Thoracic aorta (tissue), 2 donors: ENCODE measurements around the gene PDLIM5. TPM values are rescaled to one million over a fixed set of nuclear protein-coding genes. Genes with fewer than 3 reads are reported as not detected.
"Not testable (repeated sequence)": the region's sequence is repeated elsewhere in the genome, so short reads cannot be mapped to it uniquely, and the experiment has no call there.

Source experiments
- ATAC-seq: fragments of 150-250 bp; one replicate; pipeline ENCODE4 v1.8.0; 2017; ENCODE audit warnings: low read depth; ENCODE audit not compliant: insufficient number of reproducible peaks, low FRiP score
- DNase-seq: peaks from one replicate; pipeline ENCODE4 v3.0.0-alpha.2; 2020; ENCODE audit warnings: low spot score
- H3K27ac ChIP-seq, 2 donors: fragments of 200-600 bp; sonication (generic); 1 replicate in 1 of 2; 2 replicates in 1 of 2; pipeline ENCODE4 v1.5.1; 2016; ENCODE audit warnings: mild to moderate bottlenecking in 2 of 2, moderate library complexity in 2 of 2
- H3K27me3 ChIP-seq: fragments of 200-600 bp; sonication (generic); replicated peaks from 2 replicates; pipeline ENCODE4 v1.6.0; 2016; ENCODE audit warnings: mild to moderate bottlenecking; ENCODE audit not compliant: insufficient read depth
- H3K36me3 ChIP-seq: fragments of 200-600 bp; sonication (generic); one replicate; pipeline ENCODE4 v1.5.1; 2016
- H3K4me1 ChIP-seq, 2 donors: fragments of 200-600 bp; sonication (generic); 1 replicate in 1 of 2; 2 replicates in 1 of 2; pipeline versions ENCODE4 v1.5.1 to v1.6.0; 2016; ENCODE audit warnings: low read depth in 2 of 2, mild to moderate bottlenecking in 1 of 2; ENCODE audit not compliant: control insufficient read depth in 1 of 2
- H3K4me3 ChIP-seq: fragments of 200-600 bp; sonication (generic); 2 replicates; pipeline ENCODE4 v1.5.1; 2016; ENCODE audit warnings: mild to moderate bottlenecking
- H3K9me3 ChIP-seq: fragments of 200-600 bp; sonication (generic); 2 replicates; pipeline ENCODE4 v1.5.1; 2016
- CTCF ChIP-seq: fragments of 200-600 bp; sonication (generic); IDR thresholded peaks from one replicate; pipeline ENCODE4 v1.5.1; 2019; ENCODE audit warnings: antibody characterized with exemption
- total RNA-seq, 2 donors: library from RNA; depleted of rRNA; stranded (reverse); fragments of >200 nt; gene quantifications; one replicate each; pipeline versions ENCODE4 v1.1.0 to v1.2.3, GENCODE V29; 2016

Gene PDLIM5
- total RNA-seq, 2 donors from 2014 or later = 275 to 328 TPM

- DNase-seq (no peak), ATAC-seq (no peak)
- Histone ChIP-seq H3K9me3 (no peaks in the 10 kb centered on the region), H3K27me3 (no peaks in the 10 kb centered on the region), H3K27ac (peak overlapping the region in 1 of 2 donors; percentile 4), H3K4me3 (no peak overlapping the region), H3K36me3 (peaks cover 21% of the 10 kb centered on the region), H3K4me1 (peaks cover 9 to 24% of the 10 kb centered on the region in 2 donors)
- peak; percentile 76 for TF ChIP-seq CTCF
Measured at GRCh38 chr4:94621491-94622080, 169.8 kb downstream of the PDLIM5 start.

DNA sequence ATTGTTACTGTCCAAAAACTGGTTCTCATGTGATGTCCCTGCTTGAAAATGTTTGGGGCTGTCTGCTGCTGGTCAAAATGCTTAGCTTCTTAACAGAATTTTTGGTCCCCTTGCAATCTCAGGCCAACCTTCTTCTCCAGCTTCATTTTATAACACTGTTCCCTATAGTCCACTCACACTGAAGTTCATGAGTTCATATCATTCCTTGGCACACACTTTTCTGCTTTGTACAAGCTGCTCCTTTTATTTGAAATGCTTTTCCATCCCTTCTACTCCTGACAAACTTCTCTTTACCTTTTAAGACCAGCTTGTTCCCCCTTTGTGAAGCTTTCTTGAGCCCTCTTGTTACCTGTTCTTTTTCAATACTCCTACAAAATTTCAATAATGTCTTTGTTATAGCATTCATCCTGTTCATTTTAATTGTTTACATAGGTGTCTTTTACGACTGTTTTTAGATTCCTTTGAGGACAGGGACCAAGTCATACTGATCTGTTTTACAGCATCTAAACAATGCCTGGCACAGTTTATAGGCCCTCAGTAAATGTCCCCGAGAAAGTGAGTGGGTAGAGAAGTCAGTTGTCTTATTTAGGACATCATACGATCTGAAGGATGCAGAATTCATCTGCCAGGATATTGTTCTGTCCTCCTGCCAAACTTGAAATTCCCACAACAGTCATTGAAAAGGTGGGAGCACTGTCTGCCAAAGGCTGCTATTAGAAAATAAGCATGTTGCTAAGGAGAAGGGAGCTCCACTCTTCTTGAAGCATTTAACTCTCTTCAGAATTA, 171.6 kb downstream of the PDLIM5 start:
- no peaks in the 10 kb centered on the region for H3K9me3 ChIP-seq
- no peaks in the 10 kb centered on the region for H3K27me3 ChIP-seq
- H3K27ac ChIP-seq = peak overlapping the region; percentile 15 to 35
- DNase-seq = no peak
- ATAC-seq = no peak
- TF ChIP-seq CTCF = no peak
- peaks cover 6 to 24% of the 10 kb centered on the region in 2 donors for H3K4me1 ChIP-seq
- no peak overlapping the region for H3K4me3 ChIP-seq
- H3K36me3 ChIP-seq = peaks cover 21% of the 10 kb centered on the region

DNA sequence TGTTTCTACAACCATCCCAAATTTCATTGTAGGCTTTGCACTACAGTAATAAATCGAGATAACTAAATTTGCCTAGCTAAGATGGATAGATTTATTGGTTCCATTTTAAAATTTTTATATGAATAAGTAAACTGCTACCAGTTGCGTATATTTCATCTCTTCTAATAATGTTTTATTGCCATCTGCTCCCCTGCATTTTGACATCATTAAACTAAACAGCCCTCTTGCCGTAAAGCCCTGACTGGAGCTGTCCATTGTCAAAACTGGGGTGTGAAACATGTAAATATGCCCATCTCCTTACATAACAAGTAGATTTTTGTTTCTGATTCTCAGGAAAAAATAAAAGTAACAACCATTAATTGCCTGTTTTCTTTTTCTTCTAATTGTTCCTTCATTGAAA, 175.2 kb downstream of the PDLIM5 start:
- ATAC-seq (no peak), DNase-seq (no peak)
- no peak for TF ChIP-seq CTCF
- Histone ChIP-seq H3K4me1 (peaks cover 9 to 29% of the 10 kb centered on the region in 2 donors), H3K9me3 (no peaks in the 10 kb centered on the region), H3K27ac (no peak overlapping the region), H3K27me3 (no peaks in the 10 kb centered on the region), H3K4me3 (no peak overlapping the region), H3K36me3 (peaks cover 6% of the 10 kb centered on the region)

DNA sequence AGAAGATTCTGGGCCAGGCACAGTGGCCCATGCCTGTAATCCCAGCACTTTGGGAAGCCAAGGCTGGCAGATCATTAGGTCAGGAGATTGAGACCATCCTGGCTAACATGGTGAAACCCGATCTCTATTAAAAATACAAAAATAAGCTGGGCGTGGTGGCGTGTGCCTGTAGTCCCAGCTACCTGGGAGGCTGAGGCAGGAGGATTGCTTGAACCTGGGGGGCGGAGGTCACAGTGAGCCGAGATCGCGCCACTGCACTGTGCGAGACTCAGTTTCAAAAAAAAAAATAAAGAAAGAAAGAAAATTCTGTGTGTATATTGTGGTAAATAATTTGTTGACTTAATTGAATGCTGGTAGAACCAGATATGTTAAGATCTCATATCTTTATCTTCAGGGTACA, 177.3 kb downstream of the PDLIM5 start:
- H3K27ac ChIP-seq, ATAC-seq, H3K4me3 ChIP-seq, H3K9me3 ChIP-seq, DNase-seq, H3K27me3 ChIP-seq, H3K36me3 ChIP-seq: not testable (repeated sequence)
- H3K4me1 ChIP-seq = peaks cover 5 to 15% of the 10 kb centered on the region in 2 donors

DNA sequence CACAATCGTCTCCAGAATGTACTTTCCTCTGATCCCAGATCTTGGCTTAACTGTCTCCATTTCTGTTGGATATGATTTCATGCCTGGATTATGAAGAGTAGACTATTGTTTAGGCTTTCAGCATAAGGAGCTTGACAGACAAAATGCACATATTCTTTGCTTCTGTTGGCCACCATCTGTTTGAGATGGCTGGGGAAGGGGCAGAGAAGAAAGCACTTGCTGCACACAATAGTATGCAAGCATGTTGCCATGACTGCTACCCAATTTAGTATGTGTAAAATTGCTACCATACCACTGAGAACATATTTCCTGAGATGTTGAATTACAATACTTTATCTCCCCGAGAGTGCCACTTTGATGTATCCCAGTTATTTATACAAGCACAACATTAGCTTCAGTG, 178.1 kb downstream of the PDLIM5 start:
- Histone ChIP-seq H3K9me3 (no peaks in the 10 kb centered on the region), H3K36me3 (no peaks in the 10 kb centered on the region), H3K4me3 (no peak overlapping the region), H3K27ac (no peak overlapping the region), H3K4me1 (peaks cover 8 to 14% of the 10 kb centered on the region in 2 donors), H3K27me3 (no peaks in the 10 kb centered on the region)
- DNase-seq (no peak), ATAC-seq (no peak)
- no peak for TF ChIP-seq CTCF
